IMR-90 (cell line): Measurements from ENCODE around the gene MACROD1. TPM values are rescaled to one million over a fixed set of nuclear protein-coding genes. Genes with fewer than 3 reads are reported as not detected.

Experiments used
- ATAC-seq: fragments of 200-7000 bp; cut with Tn5 transposase; 2 replicates; pipeline ENCODE4 v1.9.1; 2020; ENCODE audit warnings: low read depth, mild to moderate bottlenecking, moderate library complexity
- BruUV-seq: library from RNA; stranded (reverse); fragments of 400-500 nt; replicated peaks from 2 replicates; lab custom pipeline; 2021; lab: Mats Ljungman, UMichigan
- CTCF ChIA-PET: fragments of 300-600 bp; formaldehyde crosslinking; extraction: SDS; loops from one replicate; lab custom pipeline; 2021; ENCODE audit warnings: antibody characterized with exemption; lab: Yijun Ruan, JAX
- POLR2A ChIA-PET: fragments of 300-600 bp; sonication (Branson Sonifier 250); formaldehyde crosslinking; loops from one replicate; lab custom pipeline; 2022; ENCODE audit warnings: antibody characterized with exemption; ENCODE audit not compliant: unreplicated experiment; lab: Charles Lee
- DNase-seq: peaks from one replicate; pipeline ENCODE4 v3.0.0; 2013
- H2AFZ ChIP-seq: replicated peaks from 2 replicates; pipeline ENCODE3; 2013; ENCODE audit warnings: low read length, mild to moderate bottlenecking; ENCODE audit not compliant: poor library complexity
- H2AK5ac ChIP-seq: 2 replicates; pipeline ENCODE4 v1.6.1; 2013; ENCODE audit warnings: low read depth, low read length, inconsistent platforms
- H2AK9ac ChIP-seq: replicated peaks from 2 replicates; pipeline ENCODE3; 2013; ENCODE audit warnings: mild to moderate bottlenecking, low read depth, low read length, moderate library complexity; ENCODE audit not compliant: poor library complexity
- H2BK120ac ChIP-seq: 2 replicates; pipeline ENCODE4 v1.6.1; 2013; ENCODE audit warnings: low read depth, low read length, inconsistent platforms
- H2BK15ac ChIP-seq: 3 replicates; pipeline ENCODE4 v1.6.1; 2013; ENCODE audit warnings: low read depth, low read length, inconsistent platforms
- H2BK20ac ChIP-seq: 2 replicates; pipeline ENCODE4 v1.6.1; 2013; ENCODE audit warnings: low read depth, mild to moderate bottlenecking, inconsistent platforms, low read length, moderate library complexity
- H2BK5ac ChIP-seq: 2 replicates; pipeline ENCODE4 v1.6.1; 2013; ENCODE audit warnings: mild to moderate bottlenecking, low read depth, low read length, inconsistent platforms; ENCODE audit not compliant: poor library complexity, severe bottlenecking
- H3K14ac ChIP-seq: replicated peaks from 2 replicates; pipeline ENCODE4 v1.6.1; 2013; ENCODE audit warnings: low read depth, low read length, inconsistent platforms
- H3K18ac ChIP-seq: 2 replicates; pipeline ENCODE4 v1.6.1; 2013; ENCODE audit warnings: low read depth, low read length, control low read depth
- H3K23ac ChIP-seq: 2 replicates; pipeline ENCODE4 v1.6.1; 2013; ENCODE audit warnings: low read depth, low read length, inconsistent platforms
- H3K27ac ChIP-seq: 2 replicates; pipeline ENCODE4 v1.5.1; 2013; ENCODE audit warnings: mild to moderate bottlenecking, control low read depth, low read length; ENCODE audit not compliant: insufficient read depth
- H3K27me3 ChIP-seq: 2 replicates; pipeline ENCODE4 v1.6.1; 2013; ENCODE audit warnings: low read length; ENCODE audit not compliant: control insufficient read depth, insufficient read depth
- H3K36me3 ChIP-seq: 2 replicates; pipeline ENCODE4 v1.6.1; 2013; ENCODE audit warnings: low read length, mixed read lengths; ENCODE audit not compliant: control insufficient read depth, insufficient read depth
- H3K4ac ChIP-seq: 2 replicates; pipeline ENCODE4 v1.6.1; 2013; ENCODE audit warnings: low read depth, low read length, inconsistent platforms
- H3K4me1 ChIP-seq: 2 replicates; pipeline ENCODE4 v1.6.1; 2013; ENCODE audit warnings: low read length, mixed read lengths; ENCODE audit not compliant: control insufficient read depth, insufficient read depth
- H3K4me2 ChIP-seq: 2 replicates; pipeline ENCODE4 v1.6.1; 2013; ENCODE audit warnings: low read depth, mild to moderate bottlenecking, control low read depth, low read length, moderate library complexity
- H3K4me3 ChIP-seq: 2 replicates; pipeline ENCODE4 v1.5.1; 2013; ENCODE audit warnings: low read depth, mild to moderate bottlenecking, control low read depth, low read length, moderate library complexity; ENCODE audit not compliant: insufficient read depth
- H3K56ac ChIP-seq: 2 replicates; pipeline ENCODE4 v1.6.1; 2013; ENCODE audit warnings: low read length, inconsistent platforms; ENCODE audit not compliant: insufficient read depth; ENCODE audit errors: extremely low read depth
- H3K79me1 ChIP-seq, 2 experiments: 2 replicates each; pipeline ENCODE4 v1.6.1; 2013; ENCODE audit warnings: low read length in 2 of 2, inconsistent platforms in 1 of 2, low read depth in 1 of 2
- H3K9ac ChIP-seq: 2 replicates; pipeline ENCODE4 v1.6.1; 2013; ENCODE audit warnings: low read depth, low read length, control low read depth
- H3K9me1 ChIP-seq: 2 replicates; pipeline ENCODE4 v1.6.1; 2013; ENCODE audit warnings: low read length, inconsistent platforms; ENCODE audit not compliant: insufficient read depth
- H3K9me3 ChIP-seq: 2 replicates; pipeline ENCODE4 v1.6.1; 2013; ENCODE audit warnings: low read length; ENCODE audit not compliant: control insufficient read depth, insufficient read depth
- H4K20me1 ChIP-seq: 2 replicates; pipeline ENCODE4 v1.6.1; 2013; ENCODE audit warnings: low read length, inconsistent platforms; ENCODE audit not compliant: insufficient read depth
- H4K5ac ChIP-seq: 2 replicates; pipeline ENCODE4 v1.6.1; 2013; ENCODE audit warnings: mild to moderate bottlenecking, low read depth, low read length, control low read depth
- H4K8ac ChIP-seq, 2 experiments: 2 replicates each; pipeline ENCODE4 v1.6.1; 2013; ENCODE audit warnings: low read depth in 2 of 2, low read length in 2 of 2, control low read depth in 1 of 2, inconsistent platforms in 1 of 2
- H4K91ac ChIP-seq: 2 replicates; pipeline ENCODE4 v1.6.1; 2013; ENCODE audit warnings: low read depth, low read length, inconsistent platforms; ENCODE audit not compliant: insufficient read depth
- FOS ChIP-seq: fragments of 150-350 bp; IDR thresholded peaks from 2 replicates; pipeline ENCODE4 v1.6.1; 2016; ENCODE audit warnings: low read depth, low read length
- WGBS, 2 experiments: methylation state at CpG; one replicate each; pipeline versions ENCODE4 v1.1.5 to v1.1.7; 2013; ENCODE audit warnings: missing lambda C conversion rate in 2 of 2; ENCODE audit not compliant: insufficient read length in 1 of 2; ENCODE audit errors: extremely low coverage in 2 of 2; 5-methylcytosine and 5-hydroxymethylcytosine counted together
- dilution Hi-C: fragments of 300-500 bp; cut with HindIII; formaldehyde crosslinking; loops from one replicate; pipeline ENCODE4 v1.14.3; 2018; ENCODE audit warnings: low sequenced_read_pairs; ENCODE audit not compliant: unreplicated experiment
- in situ Hi-C: fragments of 300-500 bp; cut with MboI; formaldehyde crosslinking; loops from 3 replicates; pipeline ENCODE4 v1.14.3; 2019; ENCODE audit warnings: low sequenced_read_pairs, inconsistent platforms, mixed read lengths
- intact Hi-C: fragments of 100-400 bp; cut with micrococcal nuclease; formaldehyde crosslinking; loops from 2 replicates; pipeline ENCODE4 v1.10.0; 2022
- polyA plus RNA-seq, 3 experiments: library from polyadenylated mRNA; depleted of rRNA; stranded (reverse); fragments of >200 nt; gene quantifications; 2 replicates each; pipeline ENCODE4 v1.2.3, GENCODE V29; 2012; ENCODE audit warnings: low replicate concordance in 1 of 3
- total RNA-seq: library from RNA; depleted of rRNA; stranded (reverse); fragments of >200 nt; gene quantifications from 2 replicates; pipeline ENCODE4 v1.2.3, GENCODE V29; 2012

Gene MACROD1
- total and polyA plus RNA-seq, 2 of the 4 experiments (the other 2 are of a cell fraction): 2.5 to 9.3 TPM

- ChIA-PET POLR2A (interaction anchor here (0.5 kb wide), 1 partner anchor 17 kb away, joined by 4 read pairs; no protein-coding TSS in a partner anchor), CTCF (no interaction called here)
- H3K4me2 ChIP-seq: peak within 1 kb of the TSS; percentile 74
- H2BK120ac ChIP-seq: 0 out of 2 replicates have a peak within 1 kb of the TSS, but pooled peaks have one; percentile 48
- ATAC-seq: 0 out of 2 replicates have a peak, but pooled peaks have one; percentile 12
- peaks cover 8% of the 10 kb centered on the region; the same call in 1 of the 2 replicates for H3K4me1 ChIP-seq
- BruUV-seq: no TSS peak
- WGBS, 2 experiments: 1% methylated on average over 17 of the region's 64 CpGs; no CpG with 5 or more reads in 1 of the 2 experiments
- no peaks in the 10 kb centered on the region for H3K9me3 ChIP-seq
- H3K4me3 ChIP-seq: peak within 1 kb of the TSS; percentile 47
- dilution Hi-C loops: no loop called here
- H2BK5ac ChIP-seq: no peak within 1 kb of the TSS
- peak within 1 kb of the TSS; percentile 89 for H2AK9ac ChIP-seq
- no peak within 1 kb of the TSS for H3K18ac ChIP-seq
- peaks cover 3% of the 10 kb centered on the region; the same call in 1 of the 2 replicates for H3K9me1 ChIP-seq
- no peak for TF ChIP-seq FOS
- H3K27ac ChIP-seq: no peak within 1 kb of the TSS
- H2BK15ac ChIP-seq: no peak within 1 kb of the TSS
- H4K5ac ChIP-seq: no peak within 1 kb of the TSS
- H2AK5ac ChIP-seq: peak within 1 kb of the TSS; percentile 80; the same call in 1 of the 2 replicates
- no peak within 1 kb of the TSS for H3K56ac ChIP-seq
- in situ Hi-C loops: no loop called here
- H3K4ac ChIP-seq: no peak within 1 kb of the TSS; the same call in 1 of the 2 replicates
- H2BK20ac ChIP-seq: 0 out of 2 replicates have a peak within 1 kb of the TSS, but pooled peaks have one; percentile 7
- intact Hi-C loops: no loop called here
- H4K20me1 ChIP-seq: 0 out of 2 replicates have a peak, but pooled peaks cover 3% of the 10 kb centered on the region
- no peaks in the 10 kb centered on the region for H3K79me1 ChIP-seq
- no peak within 1 kb of the TSS for H3K9ac ChIP-seq
- DNase-seq: no peak
- H3K23ac ChIP-seq: peak within 1 kb of the TSS; percentile 47; the same call in 1 of the 2 replicates
- peak within 1 kb of the TSS; percentile 78 for H2AFZ ChIP-seq
- H4K91ac ChIP-seq: no peak within 1 kb of the TSS
- H4K8ac ChIP-seq: no peak within 1 kb of the TSS
- peaks cover 12% of the 10 kb centered on the region for H3K27me3 ChIP-seq
- no peaks in the 10 kb centered on the region for H3K36me3 ChIP-seq
- no peak within 1 kb of the TSS for H3K14ac ChIP-seq
These were observed 130.3 kb downstream of the MACROD1 start, which contains the start of gene FLRT1 for GRCh38 chr11:64035576-64035975. Gene FLRT1 (plus strand): TSS chr11:64035931. CDS start chr11:64116268, 80,337 bp downstream.
